HepG2 (cell line): ENCODE measurements around the gene CCSER2. TPM values are rescaled to one million over a fixed set of nuclear protein-coding genes. Genes with fewer than 3 reads are reported as not detected.

Experiments
- ARNTL ChIP-seq: sonication (generic); formaldehyde crosslinking; IDR thresholded peaks from 2 replicates; pipeline ENCODE4 v1.4.0; 2020; ENCODE audit warnings: mild to moderate bottlenecking, missing genetic modification reagents
- CSRNP1 ChIP-seq: sonication (generic); formaldehyde crosslinking; IDR thresholded peaks from 2 replicates; pipeline ENCODE4 v1.8.1; 2023; ENCODE audit warnings: mild to moderate bottlenecking, missing genetic modification reagents
- ELF3 ChIP-seq: IDR thresholded peaks from 2 replicates; pipeline ENCODE4 v1.6.1; 2016; ENCODE audit warnings: missing genetic modification reagents, missing compliant biosample characterization
- FOXK1 ChIP-seq: sonication (generic); formaldehyde crosslinking; IDR thresholded peaks from 2 replicates; pipeline ENCODE4 v1.4.0; 2020; ENCODE audit warnings: low read depth, missing genetic modification reagents, borderline replicate concordance
- GATAD2A ChIP-seq: IDR thresholded peaks from 2 replicates; pipeline ENCODE4 v1.6.1; 2016
- NFIC ChIP-seq: IDR thresholded peaks from 2 replicates; pipeline ENCODE4 v1.6.1; 2012; ENCODE audit warnings: mild to moderate bottlenecking, low read length, inconsistent platforms
- NR2F6 ChIP-seq, 2 experiments: IDR thresholded peaks; 2 replicates each; pipeline ENCODE4 v1.6.1; 2016; ENCODE audit warnings: antibody characterized with exemption in 1 of 2, mild to moderate bottlenecking in 1 of 2
- SMAD1 ChIP-seq: sonication (generic); formaldehyde crosslinking; IDR thresholded peaks from 2 replicates; pipeline ENCODE4 v1.4.0; 2020; ENCODE audit warnings: missing genetic modification reagents, low read depth, mild to moderate bottlenecking, borderline replicate concordance
- SOX13 ChIP-seq, 3 experiments: fragments of 450-650 bp in 1 of 3; sonication (generic) in 1 of 3; formaldehyde crosslinking in 1 of 3; IDR thresholded peaks in 2 of 3; conservative IDR thresholded peaks in 1 of 3; 2 replicates each; pipeline versions ENCODE4 v1.5.0 to v1.6.1; 2016 to 2020; ENCODE audit warnings: antibody characterized with exemption in 1 of 3, mild to moderate bottlenecking in 1 of 3, missing compliant biosample characterization in 1 of 3, missing genetic modification reagents in 1 of 3, moderate library complexity in 1 of 3
- SP2 ChIP-seq: sonication (generic); formaldehyde crosslinking; IDR thresholded peaks from 2 replicates; pipeline ENCODE4 v1.5.1; 2020; ENCODE audit warnings: mild to moderate bottlenecking, missing genetic modification reagents
- ZNF160 ChIP-seq: sonication (generic); formaldehyde crosslinking; IDR thresholded peaks from 2 replicates; pipeline ENCODE4 v1.8.0; 2022; ENCODE audit warnings: mild to moderate bottlenecking, inconsistent platforms, missing genetic modification reagents
- ZNF232 ChIP-seq: sonication (generic); formaldehyde crosslinking; IDR thresholded peaks from 2 replicates; pipeline ENCODE4 v1.4.0; 2020; ENCODE audit warnings: missing genetic modification reagents, borderline replicate concordance
- ZNF362 ChIP-seq: sonication (generic); formaldehyde crosslinking; IDR thresholded peaks from 2 replicates; pipeline ENCODE4 v1.4.0; 2020; ENCODE audit warnings: missing genetic modification reagents, mild to moderate bottlenecking, borderline replicate concordance
- ZNF576 ChIP-seq: sonication (generic); formaldehyde crosslinking; IDR thresholded peaks from 2 replicates; pipeline ENCODE4 v1.4.0; 2020; ENCODE audit warnings: mild to moderate bottlenecking, missing genetic modification reagents
- polyA plus RNA-seq, 8 experiments: library from polyadenylated mRNA; depleted of rRNA in 3 of 8; stranded (reverse) in 7 of 8; unstranded in 1 of 8; fragments of >200 nt; fragmentation: Illumina TruSeq in 4 of 8; extraction: Trizol in 4 of 8; gene quantifications; 2 replicates each; pipeline versions ENCODE4 v1.2.1 to v1.2.3, GENCODE V29; 2011 to 2016; ENCODE audit warnings: low read depth in 4 of 8, missing spikeins in 1 of 8, mixed read lengths in 1 of 8; ENCODE audit not compliant: insufficient read depth in 1 of 8
- total RNA-seq, 5 experiments: library from RNA; depleted of rRNA; stranded (reverse); fragments of >200 nt; fragmentation: Illumina TruSeq; extraction: Trizol; gene quantifications; 2 replicates each; pipeline ENCODE4 v1.2.3, GENCODE V29; 2016; ENCODE audit warnings: low read depth in 1 of 5
- TF ChIP-seq, protein P1 (sequence below): sonication (generic); formaldehyde crosslinking; IDR thresholded peaks from 2 replicates; pipeline ENCODE4 v1.4.0; 2020; ENCODE audit warnings: missing genetic modification reagents
- TF ChIP-seq, protein P2 (sequence below): sonication (generic); formaldehyde crosslinking; IDR thresholded peaks from 2 replicates; pipeline ENCODE4 v1.8.0; 2022; ENCODE audit warnings: missing genetic modification reagents, mild to moderate bottlenecking, moderate library complexity, borderline replicate concordance
- TF ChIP-seq, protein P3 (sequence below): sonication (generic); formaldehyde crosslinking; conservative IDR thresholded peaks from 2 replicates; pipeline ENCODE4 v1.4.0; 2020; ENCODE audit warnings: mild to moderate bottlenecking, missing genetic modification reagents, moderate library complexity

The CCSER2 gene
- total and polyA plus RNA-seq, 2 of the 13 experiments (the other 11 are each of a cell fraction or from before 2014, with no cell fraction given), result 13.3 to 17.2 TPM

DNA sequence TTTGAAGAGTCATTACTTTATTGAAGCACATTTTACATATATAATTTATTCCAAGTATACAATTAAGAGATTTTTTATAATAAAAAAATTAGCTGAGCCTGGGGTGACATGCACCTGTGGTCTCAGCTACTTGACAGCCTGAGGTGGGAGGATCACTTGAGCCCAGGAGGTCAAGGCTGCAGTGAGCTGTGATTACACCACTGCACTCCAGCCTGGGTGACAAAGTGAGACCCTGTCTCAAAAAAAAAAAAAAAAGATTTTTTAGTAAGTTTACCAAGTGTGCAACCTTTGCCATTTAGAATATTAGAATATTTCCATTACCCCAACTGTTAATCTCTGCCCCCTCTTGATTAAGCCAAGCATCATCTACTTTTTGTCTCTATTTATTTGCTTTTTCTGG, 196.0 kb downstream of the CCSER2 start (continued):
- TF ChIP-seq ARNTL (CRISPR knock-in tag) (no peak), ZNF362 (CRISPR knock-in tag) (0 out of 2 replicates have a peak, but pooled peaks have one; percentile 8), ZNF576 (CRISPR knock-in tag) (no peak), ZNF160 (CRISPR knock-in tag) (no peak), FOXK1 (CRISPR knock-in tag) (no peak), ZNF232 (no peak), GATAD2A (CRISPR knock-in tag) (peak; percentile 30; the same call in 1 of the 2 replicates), NFIC (no peak), SOX13 (IDR thresholded peaks at IDR 0.05) (no peak), SOX13 (CRISPR knock-in tag; conservative IDR thresholded peaks at IDR 0.05 in 1 of 2, IDR thresholded peaks at IDR 0.05 in 1 of 2) (peak in 1 of 2 experiments; percentile 20; a peak in 1 of 4 replicates), ELF3 (CRISPR knock-in tag) (no peak), NR2F6 (IDR thresholded peaks at IDR 0.05) (peak; percentile 64; the same call in 1 of the 2 replicates), NR2F6 (CRISPR knock-in tag; IDR thresholded peaks at IDR 0.05) (peak; percentile 83), SP2 (CRISPR knock-in tag) (no peak), CSRNP1 (CRISPR knock-in tag) (no peak), SMAD1 (CRISPR knock-in tag) (no peak)
- TF ChIP-seq, protein P1, sequence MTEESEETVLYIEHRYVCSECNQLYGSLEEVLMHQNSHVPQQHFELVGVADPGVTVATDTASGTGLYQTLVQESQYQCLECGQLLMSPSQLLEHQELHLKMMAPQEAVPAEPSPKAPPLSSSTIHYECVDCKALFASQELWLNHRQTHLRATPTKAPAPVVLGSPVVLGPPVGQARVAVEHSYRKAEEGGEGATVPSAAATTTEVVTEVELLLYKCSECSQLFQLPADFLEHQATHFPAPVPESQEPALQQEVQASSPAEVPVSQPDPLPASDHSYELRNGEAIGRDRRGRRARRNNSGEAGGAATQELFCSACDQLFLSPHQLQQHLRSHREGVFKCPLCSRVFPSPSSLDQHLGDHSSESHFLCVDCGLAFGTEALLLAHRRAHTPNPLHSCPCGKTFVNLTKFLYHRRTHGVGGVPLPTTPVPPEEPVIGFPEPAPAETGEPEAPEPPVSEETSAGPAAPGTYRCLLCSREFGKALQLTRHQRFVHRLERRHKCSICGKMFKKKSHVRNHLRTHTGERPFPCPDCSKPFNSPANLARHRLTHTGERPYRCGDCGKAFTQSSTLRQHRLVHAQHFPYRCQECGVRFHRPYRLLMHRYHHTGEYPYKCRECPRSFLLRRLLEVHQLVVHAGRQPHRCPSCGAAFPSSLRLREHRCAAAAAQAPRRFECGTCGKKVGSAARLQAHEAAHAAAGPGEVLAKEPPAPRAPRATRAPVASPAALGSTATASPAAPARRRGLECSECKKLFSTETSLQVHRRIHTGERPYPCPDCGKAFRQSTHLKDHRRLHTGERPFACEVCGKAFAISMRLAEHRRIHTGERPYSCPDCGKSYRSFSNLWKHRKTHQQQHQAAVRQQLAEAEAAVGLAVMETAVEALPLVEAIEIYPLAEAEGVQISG (CRISPR knock-in tag), result no peak
- TF ChIP-seq, protein P2, sequence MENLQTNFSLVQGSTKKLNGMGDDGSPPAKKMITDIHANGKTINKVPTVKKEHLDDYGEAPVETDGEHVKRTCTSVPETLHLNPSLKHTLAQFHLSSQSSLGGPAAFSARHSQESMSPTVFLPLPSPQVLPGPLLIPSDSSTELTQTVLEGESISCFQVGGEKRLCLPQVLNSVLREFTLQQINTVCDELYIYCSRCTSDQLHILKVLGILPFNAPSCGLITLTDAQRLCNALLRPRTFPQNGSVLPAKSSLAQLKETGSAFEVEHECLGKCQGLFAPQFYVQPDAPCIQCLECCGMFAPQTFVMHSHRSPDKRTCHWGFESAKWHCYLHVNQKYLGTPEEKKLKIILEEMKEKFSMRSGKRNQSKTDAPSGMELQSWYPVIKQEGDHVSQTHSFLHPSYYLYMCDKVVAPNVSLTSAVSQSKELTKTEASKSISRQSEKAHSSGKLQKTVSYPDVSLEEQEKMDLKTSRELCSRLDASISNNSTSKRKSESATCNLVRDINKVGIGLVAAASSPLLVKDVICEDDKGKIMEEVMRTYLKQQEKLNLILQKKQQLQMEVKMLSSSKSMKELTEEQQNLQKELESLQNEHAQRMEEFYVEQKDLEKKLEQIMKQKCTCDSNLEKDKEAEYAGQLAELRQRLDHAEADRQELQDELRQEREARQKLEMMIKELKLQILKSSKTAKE (CRISPR knock-in tag), result no peak
- TF ChIP-seq, protein P3, sequence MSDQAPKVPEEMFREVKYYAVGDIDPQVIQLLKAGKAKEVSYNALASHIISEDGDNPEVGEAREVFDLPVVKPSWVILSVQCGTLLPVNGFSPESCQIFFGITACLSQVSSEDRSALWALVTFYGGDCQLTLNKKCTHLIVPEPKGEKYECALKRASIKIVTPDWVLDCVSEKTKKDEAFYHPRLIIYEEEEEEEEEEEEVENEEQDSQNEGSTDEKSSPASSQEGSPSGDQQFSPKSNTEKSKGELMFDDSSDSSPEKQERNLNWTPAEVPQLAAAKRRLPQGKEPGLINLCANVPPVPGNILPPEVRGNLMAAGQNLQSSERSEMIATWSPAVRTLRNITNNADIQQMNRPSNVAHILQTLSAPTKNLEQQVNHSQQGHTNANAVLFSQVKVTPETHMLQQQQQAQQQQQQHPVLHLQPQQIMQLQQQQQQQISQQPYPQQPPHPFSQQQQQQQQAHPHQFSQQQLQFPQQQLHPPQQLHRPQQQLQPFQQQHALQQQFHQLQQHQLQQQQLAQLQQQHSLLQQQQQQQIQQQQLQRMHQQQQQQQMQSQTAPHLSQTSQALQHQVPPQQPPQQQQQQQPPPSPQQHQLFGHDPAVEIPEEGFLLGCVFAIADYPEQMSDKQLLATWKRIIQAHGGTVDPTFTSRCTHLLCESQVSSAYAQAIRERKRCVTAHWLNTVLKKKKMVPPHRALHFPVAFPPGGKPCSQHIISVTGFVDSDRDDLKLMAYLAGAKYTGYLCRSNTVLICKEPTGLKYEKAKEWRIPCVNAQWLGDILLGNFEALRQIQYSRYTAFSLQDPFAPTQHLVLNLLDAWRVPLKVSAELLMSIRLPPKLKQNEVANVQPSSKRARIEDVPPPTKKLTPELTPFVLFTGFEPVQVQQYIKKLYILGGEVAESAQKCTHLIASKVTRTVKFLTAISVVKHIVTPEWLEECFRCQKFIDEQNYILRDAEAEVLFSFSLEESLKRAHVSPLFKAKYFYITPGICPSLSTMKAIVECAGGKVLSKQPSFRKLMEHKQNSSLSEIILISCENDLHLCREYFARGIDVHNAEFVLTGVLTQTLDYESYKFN (CRISPR knock-in tag), result no peak; the same call in 1 of the 2 replicates
